T follicular helper cell (primary cell): ENCODE measurements around the gene CROCC.
"Not testable (repeated sequence)": the region's sequence is repeated elsewhere in the genome, so short reads cannot be mapped to it uniquely, and the experiment has no call there.

Experiments used
- DNase-seq: peaks from one replicate; pipeline ENCODE4 v3.0.0-alpha.2; 2020; ENCODE audit warnings: low read depth

CROCC gene

DNA sequence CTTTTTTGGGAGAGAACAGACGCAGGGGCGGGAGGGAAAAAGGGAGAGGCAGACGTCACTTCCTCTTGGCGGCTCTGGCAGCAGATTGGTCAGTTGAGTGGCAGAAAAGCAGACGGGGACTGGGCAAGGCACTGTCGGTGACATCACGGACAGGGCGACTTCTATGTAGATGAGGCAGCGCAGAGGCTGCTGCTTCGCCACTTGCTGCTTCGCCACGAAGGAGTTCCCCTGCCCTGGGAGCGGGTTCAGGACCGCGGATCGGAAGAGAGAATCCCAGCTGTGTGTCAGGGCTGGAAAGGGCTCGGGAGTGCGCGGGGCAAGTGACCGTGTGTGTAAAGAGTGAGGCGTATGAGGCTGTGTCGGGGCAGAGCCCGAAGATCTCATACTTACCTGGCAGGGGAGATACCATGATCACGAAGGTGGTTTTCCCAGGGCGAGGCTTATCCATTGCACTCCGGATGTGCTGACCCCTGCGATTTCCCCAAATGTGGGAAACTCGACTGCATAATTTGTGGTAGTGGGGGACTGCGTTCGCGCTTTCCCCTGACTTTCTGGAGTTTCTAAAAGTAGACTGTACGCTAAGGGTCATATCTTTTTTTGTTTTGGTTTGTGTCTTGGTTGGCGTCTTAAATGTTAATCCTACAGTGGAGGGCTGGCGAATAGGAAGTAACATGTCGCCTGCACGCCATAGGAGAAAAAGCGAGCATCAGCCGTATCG, 26.0 kb upstream of the CROCC start, which contains the start of gene RNU1-2:
Gene RNU1-2 (plus strand): TSS at position 383 of the 718 bp plus-strand sequence.
- DNase-seq = peak; percentile 57

DNA sequence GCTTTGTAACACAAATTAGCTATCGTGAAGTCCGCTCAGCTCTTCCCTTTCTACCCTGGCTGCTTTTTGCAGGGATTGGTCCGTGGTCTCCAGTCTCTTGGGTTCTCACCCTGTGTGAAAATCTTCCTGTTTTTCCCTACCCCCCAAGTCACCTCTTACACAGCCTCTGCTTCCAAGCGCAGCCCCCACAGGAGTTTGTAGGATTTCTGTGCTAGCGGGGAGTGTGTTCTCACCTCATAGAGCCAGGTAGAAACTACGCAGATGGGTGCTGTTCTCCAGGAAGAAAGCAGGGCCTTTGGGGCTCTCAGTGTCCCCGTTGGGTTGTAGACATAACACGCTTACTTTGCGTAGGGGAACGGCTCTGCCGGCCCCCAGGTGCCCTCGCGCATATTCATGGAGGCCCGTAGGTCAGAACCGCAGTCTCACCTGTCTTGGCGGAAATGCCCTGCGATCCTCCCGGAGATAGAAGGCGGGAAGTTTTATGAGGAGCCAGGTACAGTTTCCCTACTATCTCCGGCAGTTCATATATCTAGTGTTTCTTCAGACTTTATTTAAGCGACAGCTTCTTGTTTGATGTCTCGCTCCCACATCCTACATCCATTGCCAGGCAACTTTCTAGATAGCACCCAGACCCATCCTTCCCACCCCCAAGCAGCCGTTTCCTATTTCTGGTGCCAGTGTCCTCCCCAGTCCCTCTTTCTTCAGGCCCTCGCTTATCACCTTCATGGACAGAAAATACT, 25.2 kb upstream of the CROCC start:
- DNase-seq = peak; percentile 31

DNA sequence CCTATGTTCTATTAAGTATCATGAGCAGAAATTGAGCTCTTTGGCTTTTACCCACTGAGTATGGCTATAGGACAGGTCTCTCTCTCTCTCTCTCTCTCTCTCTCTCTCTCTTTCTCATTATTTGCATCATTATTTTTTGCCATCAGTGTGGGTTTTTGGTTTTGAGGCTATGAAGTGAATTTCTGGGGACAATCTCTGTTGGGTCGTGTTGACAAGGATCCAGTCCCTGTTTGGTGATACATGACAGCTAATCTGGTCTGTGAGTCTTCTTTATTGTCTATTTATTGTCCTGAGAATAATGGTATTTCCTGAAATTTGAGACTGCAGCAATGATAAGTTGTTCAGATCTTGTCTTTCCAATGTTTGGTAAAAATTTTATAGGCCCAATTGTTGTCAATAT, 24.1 kb upstream of the CROCC start:
- DNase-seq = not testable (repeated sequence)

DNA sequence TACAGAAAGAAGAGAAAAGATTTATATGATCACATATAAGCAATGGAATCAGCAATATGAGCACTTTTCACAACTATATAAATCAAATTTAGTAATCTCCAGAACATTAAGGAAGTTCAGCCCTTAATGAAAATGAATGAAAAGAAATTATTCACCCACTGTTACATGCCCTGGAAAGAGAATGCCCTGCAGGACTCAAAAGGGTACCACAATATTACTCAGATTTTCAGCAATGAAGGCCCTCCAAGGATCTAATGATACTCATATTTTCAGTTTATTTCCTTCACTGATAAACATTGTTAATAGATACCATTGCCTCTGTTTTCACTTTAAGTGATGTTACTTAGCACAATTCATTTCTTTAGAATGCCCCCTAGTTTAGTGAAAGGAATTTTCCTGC, 23.4 kb upstream of the CROCC start:
- not testable (repeated sequence) for DNase-seq

DNA sequence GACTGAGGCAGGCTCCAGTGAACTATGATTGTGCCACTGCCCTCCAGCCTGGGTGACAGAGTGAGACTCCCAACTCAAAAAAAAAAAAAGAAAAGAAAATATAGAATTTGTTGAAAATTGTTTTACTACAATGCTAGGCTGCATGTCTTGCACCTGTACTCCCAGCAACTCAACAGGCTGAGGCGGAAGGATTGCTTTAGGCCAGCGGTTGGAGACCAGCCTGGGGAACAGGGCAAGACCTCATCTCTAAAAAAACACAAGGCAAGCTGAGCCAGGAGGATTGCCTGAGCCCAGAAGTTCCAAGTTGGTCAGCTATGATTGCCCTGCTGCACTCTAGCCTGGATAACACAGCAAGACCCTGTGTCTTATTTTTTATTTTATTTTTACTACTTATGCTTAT, 22.7 kb upstream of the CROCC start:
- not testable (repeated sequence) for DNase-seq

DNA sequence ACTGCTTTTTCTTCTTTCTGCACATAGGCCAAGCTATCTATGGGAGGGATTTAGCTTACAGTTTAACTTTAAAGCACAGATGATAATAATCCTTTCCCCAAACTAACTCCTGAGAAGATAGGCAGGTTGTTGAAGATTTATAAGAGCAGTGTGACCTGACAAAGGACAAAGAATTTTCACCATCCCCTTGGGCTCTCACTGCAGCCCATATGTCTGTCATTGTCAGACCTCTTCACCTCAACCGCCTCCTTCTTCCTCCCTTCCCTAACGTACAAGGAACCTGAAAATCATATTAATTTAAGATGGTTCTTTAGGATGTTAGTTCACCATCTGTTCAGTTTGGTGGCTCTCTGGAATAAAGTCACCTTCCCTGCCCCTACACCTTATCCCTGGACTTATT, 21.0 kb upstream of the CROCC start:
- DNase-seq = no peak

DNA sequence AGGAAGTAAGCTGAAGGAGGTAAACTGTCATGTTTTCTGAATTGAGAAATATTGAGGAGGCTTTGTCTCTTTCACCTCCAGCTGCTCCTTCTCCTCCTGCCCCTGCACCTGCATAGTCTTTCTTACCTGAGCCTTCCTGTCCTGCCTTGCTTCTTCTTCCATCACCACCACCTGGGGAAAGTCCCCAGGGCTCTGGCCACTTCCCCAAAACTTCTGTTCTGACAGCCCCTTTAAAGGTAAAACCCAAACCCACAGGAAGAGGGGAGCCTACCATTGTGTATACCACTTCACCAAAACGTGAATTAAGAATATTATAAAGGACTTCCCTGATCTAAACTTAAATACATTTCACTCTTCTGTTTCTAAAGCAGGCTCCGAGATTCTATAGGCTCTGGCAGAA, 20.4 kb upstream of the CROCC start:
- not testable (repeated sequence) for DNase-seq

DNA sequence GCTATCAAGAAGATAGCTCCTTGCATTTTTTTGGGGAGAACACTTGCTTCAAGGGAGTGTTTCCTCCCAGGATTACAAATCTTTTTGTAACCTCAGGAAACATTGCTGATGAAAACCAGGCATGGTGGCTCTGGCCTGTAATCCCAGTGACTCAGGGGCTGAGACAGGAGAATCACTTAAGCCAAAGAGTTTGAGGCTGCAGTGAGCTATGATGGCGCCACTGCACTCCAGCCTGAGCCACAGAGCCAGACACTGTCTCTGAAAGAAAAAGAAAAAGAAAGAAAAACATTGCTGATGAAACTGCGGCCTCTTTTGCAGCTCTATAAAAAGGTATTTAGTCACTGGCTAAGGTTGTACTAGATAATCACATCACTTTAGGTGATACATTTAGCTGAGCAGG, 18.7 kb upstream of the CROCC start:
- DNase-seq = no peak

DNA sequence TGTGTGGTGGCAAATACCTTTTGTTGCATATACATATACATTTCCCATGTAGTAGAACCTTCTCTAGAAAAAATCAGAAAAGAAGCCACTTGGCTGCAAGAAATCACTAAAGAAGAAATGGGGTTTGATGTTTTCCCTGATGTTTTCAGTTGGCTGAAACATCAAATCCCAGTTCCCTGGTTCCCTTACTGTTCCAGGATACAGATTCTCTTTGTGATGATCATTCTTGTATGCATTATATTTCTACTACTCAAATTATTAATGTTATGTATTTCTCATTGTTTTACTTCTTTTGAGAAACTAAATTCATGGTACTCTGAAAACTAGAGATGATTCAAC, 18.3 kb upstream of the CROCC start:
- DNase-seq = no peak

DNA sequence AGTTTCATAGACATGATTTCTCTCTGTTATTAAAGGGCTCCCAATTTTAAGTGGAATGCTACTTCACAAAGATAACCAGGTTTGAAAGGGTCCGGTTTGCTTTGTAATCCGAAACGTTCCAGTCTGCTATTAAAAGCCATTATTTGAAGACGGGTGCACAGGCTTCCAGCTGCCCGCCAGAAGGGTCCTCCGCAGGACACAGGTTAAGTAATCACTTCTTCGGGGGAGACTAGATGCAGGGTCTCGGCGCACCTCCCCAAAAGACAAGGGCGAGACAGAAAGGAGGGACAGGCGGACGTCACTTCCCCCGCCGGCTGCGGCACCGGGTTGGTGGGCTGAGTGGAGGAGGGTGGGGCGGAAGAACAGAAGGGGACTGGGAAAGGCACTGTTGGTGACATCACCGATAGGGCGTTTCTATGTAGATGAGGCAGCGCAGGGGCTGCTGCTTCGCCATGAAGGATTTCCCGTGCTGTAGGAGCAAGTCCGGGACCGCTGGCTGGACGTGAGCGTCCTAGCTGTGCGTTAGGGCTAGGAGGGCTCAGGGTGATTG, 17.1 kb upstream of the CROCC start:
- peak; percentile 100 for DNase-seq

DNA sequence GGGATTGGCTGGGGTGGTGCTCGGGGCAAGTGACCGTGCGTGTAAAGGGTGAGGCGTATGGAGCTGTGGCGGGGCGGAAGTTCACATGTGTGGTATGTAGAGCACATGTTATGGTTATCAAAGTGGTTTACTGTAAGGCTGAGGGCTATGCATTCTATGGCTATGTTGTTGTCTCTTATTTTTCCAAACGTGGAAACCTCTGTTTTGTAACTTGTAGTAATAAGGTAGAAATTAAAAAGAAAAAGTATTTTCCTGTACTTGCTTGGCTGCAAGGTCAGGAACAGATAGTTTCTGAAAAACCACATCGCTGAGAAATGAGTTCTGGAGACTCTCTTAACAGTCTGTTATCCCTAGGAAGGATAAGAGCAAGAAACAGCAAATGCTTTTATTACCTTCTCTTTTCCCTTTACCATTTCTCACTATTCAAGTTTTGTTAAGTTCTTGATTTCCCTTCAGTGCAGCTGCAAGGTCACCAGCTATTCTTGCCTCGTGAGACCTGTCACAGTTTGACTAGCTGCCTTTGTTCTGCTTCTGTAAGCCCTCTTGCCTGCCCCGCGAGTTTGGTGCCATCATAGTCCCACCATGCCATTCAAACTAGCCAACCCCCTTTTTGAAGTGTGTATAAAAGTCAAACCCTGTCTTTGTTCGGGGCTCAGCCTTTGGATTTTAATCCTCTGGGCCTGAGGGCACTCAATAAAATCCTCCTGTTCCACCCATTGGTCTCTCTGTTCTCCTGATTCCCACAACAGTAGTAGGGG, 16.4 kb upstream of the CROCC start:
- DNase-seq = no peak

DNA sequence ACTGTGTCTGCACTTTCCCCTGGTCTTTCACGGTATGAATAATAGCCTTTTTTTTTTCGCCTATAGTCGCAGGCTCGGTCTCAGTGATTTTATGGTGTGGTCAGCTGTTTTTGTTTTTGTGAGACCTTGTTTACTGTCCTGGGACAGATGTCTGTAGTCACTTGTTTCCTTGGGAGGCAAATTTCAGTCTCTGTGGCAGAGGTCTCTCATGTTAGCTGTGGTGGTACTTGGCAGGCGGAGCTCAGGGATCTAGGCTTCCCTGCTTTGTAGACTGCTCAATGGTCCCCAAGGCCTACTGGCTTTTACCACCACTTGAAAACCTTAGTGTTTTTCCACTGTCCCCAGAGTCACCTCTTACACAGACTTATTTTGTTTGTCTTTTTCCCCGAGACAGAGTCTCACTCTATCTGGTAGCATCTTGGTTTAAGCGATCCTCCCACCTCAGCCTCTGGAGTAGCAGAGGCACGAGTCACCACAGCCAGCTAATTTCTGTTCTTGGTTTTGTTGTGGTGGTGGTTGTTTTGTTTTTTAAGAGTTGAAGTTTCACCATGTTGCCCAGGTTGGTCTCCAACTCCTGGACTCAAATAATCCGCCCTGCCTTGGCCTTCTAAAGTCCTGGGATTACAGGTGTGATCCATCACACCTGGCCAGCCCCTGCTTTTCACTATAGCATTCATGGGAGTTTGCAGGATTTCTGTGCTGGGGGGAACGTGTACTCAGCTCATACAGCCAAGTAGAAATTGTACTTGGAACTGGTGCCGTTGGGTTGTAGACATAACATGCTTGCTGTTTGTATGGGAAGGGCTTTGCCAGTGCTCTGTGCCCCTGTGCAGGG, 15.6 kb upstream of the CROCC start:
- no peak for DNase-seq

DNA sequence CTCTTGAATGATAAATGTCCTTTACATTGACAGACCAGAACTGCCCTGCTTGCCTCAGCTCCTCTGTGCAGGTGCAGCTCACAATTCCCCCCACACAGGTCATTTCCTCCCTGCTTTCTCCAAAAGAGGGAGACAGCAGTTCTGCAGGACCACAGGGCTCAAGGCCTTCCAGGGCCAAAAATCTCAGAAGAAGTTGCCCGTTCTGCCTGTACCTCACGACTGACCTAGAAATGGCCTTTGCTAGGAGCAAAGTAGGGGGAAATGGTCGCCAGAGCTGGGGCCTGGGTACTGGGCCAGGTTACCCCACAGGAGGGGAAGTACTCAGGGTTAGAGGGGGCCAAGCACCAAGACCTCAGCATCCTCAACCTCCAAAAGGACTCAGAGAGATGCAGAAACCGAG, 14.9 kb upstream of the CROCC start:
- no peak for DNase-seq

DNA sequence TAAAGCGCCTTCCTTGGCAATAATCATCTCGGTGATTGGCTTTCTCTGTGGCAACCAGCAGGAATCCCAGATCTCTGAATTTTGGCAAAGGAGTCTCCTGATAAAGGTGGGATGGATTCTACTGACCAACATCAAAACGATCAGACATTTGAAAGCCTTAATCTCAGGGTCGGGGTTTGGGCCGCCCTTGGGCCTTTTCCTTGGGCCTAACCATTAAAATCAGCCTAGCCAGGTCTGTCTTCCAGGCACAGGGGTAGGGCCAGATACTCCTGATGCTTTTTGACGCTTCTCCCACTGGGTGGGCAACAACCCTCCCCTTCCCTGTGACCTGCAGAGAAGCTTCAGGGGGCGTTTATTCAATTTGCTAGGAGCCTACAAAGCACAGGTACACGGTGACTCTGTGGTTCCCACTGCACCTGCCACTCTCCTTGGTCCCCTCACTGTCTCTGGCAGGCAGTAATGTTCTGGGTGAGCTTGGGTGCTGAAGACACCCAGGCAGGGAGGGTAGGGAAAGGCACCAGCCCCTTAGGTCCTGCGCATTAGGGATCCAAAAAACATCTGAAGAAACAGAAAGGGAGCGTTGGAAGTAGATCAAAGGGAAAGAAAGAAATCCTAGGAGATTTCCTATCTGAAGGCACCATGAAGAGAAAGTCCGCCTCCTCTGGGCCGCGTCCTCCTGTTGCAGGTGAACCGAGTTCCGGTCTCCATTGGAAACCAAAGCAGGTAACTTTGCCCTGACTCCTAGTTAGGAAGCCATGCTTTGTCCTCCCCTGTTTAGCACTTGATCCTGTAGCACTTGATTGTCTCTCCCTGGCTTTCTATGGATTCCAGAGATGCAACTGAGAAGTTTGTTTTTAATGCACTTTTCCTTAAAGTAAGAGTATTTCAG, 13.6 kb upstream of the CROCC start:
- DNase-seq = no peak

DNA sequence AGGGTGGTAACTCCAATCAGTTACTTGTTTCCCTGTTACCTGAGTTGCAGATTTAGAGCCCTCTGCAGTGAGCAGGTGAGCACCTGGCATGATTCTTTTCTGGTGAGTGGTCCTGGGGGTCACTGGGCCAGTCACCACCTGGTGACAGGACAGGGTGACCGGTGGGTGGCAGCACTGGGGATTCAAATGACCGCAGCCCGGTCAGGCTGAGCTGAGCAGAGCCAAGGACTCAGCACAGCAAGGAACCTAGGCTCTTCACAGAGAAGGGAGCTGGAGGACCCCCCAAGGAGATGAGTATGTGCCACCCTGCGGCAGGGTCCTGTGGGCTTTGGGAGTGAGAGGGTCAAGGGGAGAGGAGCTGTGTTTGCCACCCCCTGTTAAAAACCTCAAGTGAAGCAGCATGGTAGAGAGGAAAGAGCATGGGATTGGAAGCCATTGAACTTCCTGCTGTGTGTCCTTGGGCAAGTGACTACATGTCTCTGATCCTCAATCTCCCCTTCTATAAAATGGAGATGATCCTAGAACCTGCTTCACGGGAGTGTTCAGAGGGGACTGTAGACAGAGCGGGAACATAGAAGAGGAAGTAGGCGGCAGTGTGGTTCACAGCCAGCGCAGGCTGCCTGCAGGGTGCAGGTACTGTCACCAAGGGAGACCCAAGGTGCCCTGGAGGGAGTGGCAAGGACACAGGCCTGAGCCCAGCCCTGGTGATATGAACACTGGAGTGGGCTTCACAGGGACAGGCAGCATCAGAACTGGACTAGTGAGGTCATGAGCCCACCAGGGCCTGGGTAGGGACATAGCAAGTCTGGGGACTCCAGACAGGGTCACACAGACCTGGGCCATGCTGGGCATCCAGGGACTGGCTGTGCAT, 9.6 kb upstream of the CROCC start:
- not testable (repeated sequence) for DNase-seq

DNA sequence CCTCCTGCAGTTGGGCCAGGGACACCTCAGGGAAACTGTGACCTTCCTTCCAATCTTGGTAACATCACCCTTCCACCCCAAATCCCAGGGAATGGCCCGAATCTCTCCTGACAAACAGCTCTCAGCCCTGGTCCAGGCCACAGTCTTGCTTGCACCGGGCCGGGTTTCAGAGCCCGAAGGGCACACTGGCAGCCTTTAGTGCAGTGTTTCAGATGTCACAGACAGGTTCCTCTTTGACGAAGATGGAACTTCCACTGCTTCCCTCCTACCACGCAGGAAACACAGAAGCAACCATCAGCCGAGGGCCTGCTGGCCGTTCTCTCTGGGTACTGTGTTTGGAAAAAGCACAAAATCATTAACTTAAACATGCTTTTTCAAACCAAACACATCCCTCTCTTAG, 9.0 kb upstream of the CROCC start:
- not testable (repeated sequence) for DNase-seq

DNA sequence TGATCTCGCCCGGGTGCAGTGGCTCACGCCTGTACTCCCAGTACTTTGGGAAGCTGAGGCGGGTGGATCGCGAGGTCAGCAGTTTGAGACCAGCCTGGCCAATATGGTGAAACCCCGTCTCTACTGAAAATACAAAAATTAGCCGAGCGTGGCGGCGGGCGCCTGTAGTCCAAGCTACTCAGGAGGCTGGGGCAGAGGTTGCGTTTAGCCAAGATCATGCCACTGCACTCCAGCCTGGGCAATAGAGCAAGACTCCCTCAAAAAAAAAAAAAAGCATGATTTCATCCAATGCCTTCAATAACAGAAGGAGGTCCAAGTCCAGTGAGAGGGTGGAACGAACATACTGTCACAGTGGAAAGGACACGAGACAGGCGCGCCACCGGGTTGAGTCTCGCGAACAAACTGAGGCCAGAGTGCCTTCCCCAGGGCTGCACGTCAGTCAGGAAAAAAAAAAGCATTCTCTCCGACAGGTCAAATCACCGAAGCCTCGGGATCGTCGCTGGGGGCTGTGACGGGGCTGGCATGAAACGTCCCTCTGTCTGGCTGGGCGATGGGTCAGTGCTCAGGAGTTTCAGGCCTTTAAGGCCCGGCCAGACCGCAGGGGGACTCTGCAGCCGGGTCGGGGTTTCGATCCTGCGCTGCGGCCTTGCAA, 8.4 kb upstream of the CROCC start:
- no peak for DNase-seq

DNA sequence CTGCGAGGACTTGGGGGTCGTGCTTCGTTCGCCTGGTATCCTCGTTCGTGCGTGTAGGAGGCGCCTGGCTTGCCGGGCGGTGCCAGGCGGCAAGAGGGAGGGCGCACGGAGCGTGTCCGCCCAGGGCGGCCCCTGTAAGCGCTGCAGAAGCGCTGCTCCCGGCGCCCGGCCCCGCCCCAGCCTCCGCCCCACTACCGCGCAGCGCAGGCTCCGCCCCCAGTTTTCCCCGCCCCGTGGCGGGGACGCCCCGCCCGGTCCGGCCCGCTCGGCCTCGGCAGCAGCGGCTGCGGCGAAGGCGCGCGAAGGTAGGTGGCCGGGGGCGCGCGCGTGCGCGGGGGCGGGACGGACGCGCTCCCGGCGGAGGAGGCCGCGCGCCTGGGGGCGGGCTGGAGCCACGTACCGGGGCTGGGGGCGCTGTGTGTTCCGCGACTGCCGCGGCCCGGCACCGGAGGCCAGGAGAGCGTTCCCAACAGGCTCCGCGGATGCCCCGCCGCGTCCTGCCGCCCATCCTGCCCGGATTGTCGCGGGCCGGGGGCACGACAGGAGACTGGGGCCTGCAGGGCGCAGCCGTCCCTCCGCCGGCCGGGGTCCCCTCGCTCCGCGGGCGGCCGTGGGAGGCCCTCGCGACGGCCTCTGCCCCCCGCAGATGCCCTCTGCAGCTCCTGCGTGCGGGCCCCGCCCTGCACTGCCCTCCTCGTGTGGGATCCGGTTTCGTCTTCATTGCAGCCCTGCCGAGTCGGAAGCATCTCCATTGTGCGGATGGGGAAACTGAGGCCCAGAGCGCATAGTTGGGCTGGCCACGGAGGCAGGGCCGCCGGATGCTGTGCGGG, 7.7 kb upstream of the CROCC start:
- peak; percentile 91 for DNase-seq
